MCF 10A (cell line): Measurements from ENCODE around the gene SHKBP1. TPM values are rescaled to one million over a fixed set of nuclear protein-coding genes. Genes with fewer than 3 reads are reported as not detected.
A peak's percentile ranks its signal among the peaks of the same experiment; 100 is the strongest.

Experiments used
- BruUV-seq: library from RNA; stranded (reverse); fragments of 400-500 nt; replicated peaks from 2 replicates; lab custom pipeline; 2021; lab: Mats Ljungman, UMichigan
- CTCF ChIA-PET: fragments of 300-600 bp; sonication (Branson Sonifier 250); formaldehyde crosslinking; extraction: SDS; loops from one replicate; lab custom pipeline; 2021; ENCODE audit warnings: antibody characterized with exemption, inconsistent platforms; lab: Yijun Ruan, JAX
- POLR2A ChIA-PET: fragments of 300-600, 350-650 bp; sonication (Branson Sonifier 250); formaldehyde crosslinking; extraction: SDS; loops from one replicate; lab custom pipeline; 2020; ENCODE audit warnings: antibody characterized with exemption, inconsistent platforms; lab: Yijun Ruan, JAX
- DNase-seq: peaks from one replicate; pipeline ENCODE4 v3.0.0-alpha.2; 2018; ENCODE audit not compliant: unreplicated experiment
- H3K27ac Mint-ChIP-seq: one replicate; pipeline ENCODE4 v1.8.0; 2022; ENCODE audit warnings: mild to moderate bottlenecking, low read depth, mixed read lengths; ENCODE audit not compliant: unreplicated experiment
- H3K27me3 Mint-ChIP-seq: one replicate; pipeline ENCODE4 v1.8.0; 2022; ENCODE audit warnings: mixed read lengths; ENCODE audit not compliant: insufficient read depth, unreplicated experiment
- H3K36me3 Mint-ChIP-seq: one replicate; pipeline ENCODE4 v1.8.0; 2022; ENCODE audit warnings: mild to moderate bottlenecking, moderate library complexity, mixed read lengths; ENCODE audit not compliant: insufficient read depth, unreplicated experiment
- H3K4me1 Mint-ChIP-seq: one replicate; pipeline ENCODE4 v1.8.0; 2022; ENCODE audit warnings: mixed read lengths; ENCODE audit not compliant: insufficient read depth, unreplicated experiment
- H3K4me3 Mint-ChIP-seq: one replicate; pipeline ENCODE4 v1.8.0; 2022; ENCODE audit warnings: mild to moderate bottlenecking, moderate library complexity, mixed read lengths; ENCODE audit not compliant: unreplicated experiment
- H3K9me3 Mint-ChIP-seq: one replicate; pipeline ENCODE4 v1.8.0; 2022; ENCODE audit warnings: mixed read lengths; ENCODE audit not compliant: unreplicated experiment
- intact Hi-C: fragments of 100-400 bp; cut with micrococcal nuclease; formaldehyde crosslinking; loops from 2 replicates; pipeline ENCODE4 v1.14.1; 2022
- total RNA-seq: library from RNA; stranded (reverse); gene quantifications from 2 replicates; pipeline ENCODE4 v1.2.3, GENCODE V29; 2022
- TF ChIP-seq, protein P1 (sequence below): fragments of 200-600 bp; IDR thresholded peaks from one replicate; pipeline ENCODE4 v1.8.0; 2022; ENCODE audit warnings: antibody characterized with exemption, mild to moderate bottlenecking; ENCODE audit not compliant: unreplicated experiment

The SHKBP1 gene
- total RNA-seq, 1 experiment from 2014 or later = 41.5 TPM

DNA sequence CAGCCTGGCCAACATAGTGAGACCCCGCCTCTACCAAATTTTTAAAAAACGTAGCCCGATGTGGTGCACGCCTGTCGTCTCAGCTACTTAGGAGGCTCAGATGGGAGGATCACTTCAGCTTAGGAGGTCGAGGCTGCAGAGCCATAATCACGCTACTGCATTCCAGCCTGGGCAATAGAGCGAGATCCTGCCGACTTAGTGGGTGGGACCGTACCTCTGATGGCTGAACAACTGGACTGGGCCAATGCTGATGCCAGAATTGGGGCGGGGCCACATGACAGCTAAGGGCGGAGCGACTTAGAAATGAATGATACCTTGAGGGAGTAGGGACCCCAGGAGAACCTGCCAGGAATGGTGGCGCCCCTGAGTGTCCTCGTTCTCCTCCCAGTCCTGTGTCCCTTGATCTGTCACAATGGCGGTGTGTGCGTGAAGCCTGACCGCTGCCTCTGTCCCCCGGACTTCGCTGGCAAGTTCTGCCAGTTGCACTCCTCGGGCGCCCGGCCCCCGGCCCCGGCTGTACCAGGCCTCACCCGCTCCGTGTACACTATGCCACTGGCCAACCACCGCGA lies 28.1 kb downstream of the SHKBP1 start:
- DNase-seq = peak; percentile 55
- intact Hi-C loops = loop anchor here (1.0 kb wide), 1 partner anchor 30 kb away; no protein-coding TSS in a partner anchor

DNA sequence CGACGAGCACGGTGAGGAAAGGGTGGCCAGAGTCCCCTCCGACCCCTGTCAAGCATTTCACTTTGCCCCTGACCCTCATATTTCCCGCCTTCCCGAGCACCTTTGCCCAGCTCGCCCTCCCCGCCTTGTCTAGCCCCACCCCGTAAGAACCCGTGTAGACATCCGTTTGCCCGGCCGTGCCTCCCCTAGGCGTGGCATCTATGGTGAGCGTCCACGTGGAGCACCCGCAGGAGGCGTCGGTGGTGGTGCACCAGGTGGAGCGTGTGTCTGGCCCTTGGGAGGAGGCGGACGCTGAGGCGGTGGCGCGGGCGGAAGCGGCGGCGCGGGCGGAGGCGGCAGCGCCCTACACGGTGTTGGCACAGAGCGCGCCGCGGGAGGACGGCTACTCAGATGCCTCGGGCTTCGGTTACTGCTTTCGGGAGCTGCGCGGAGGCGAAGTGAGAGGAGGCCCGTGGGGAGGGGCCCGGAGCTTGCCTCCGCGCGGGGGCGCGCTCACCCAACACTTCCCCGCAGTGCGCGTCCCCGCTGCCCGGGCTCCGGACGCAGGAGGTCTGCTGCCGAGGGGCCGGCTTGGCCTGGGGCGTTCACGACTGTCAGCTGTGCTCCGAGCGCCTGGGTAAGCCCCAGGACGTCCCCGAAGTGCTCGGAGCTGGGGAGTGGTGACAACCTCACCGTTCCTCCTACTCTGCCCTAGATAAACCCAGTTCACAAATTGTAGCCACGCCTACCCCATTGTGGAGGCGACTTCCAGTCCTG lies 28.7 kb downstream of the SHKBP1 start:
- peak overlapping the region; percentile 89 for H3K27ac Mint-ChIP-seq
- peaks cover 11% of the 10 kb centered on the region for H3K36me3 Mint-ChIP-seq
- H3K4me1 Mint-ChIP-seq = peaks cover 54% of the 10 kb centered on the region
- no peaks in the 10 kb centered on the region for H3K27me3 Mint-ChIP-seq
- TF ChIP-seq, protein P1, sequence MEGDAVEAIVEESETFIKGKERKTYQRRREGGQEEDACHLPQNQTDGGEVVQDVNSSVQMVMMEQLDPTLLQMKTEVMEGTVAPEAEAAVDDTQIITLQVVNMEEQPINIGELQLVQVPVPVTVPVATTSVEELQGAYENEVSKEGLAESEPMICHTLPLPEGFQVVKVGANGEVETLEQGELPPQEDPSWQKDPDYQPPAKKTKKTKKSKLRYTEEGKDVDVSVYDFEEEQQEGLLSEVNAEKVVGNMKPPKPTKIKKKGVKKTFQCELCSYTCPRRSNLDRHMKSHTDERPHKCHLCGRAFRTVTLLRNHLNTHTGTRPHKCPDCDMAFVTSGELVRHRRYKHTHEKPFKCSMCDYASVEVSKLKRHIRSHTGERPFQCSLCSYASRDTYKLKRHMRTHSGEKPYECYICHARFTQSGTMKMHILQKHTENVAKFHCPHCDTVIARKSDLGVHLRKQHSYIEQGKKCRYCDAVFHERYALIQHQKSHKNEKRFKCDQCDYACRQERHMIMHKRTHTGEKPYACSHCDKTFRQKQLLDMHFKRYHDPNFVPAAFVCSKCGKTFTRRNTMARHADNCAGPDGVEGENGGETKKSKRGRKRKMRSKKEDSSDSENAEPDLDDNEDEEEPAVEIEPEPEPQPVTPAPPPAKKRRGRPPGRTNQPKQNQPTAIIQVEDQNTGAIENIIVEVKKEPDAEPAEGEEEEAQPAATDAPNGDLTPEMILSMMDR = peak; percentile 21
- DNase-seq = peak; percentile 94
- intact Hi-C loops = loop anchor here (1.0 kb wide), 1 partner anchor 29 kb away; no protein-coding TSS in a partner anchor
- no peaks in the 10 kb centered on the region for H3K9me3 Mint-ChIP-seq
- H3K4me3 Mint-ChIP-seq = peak overlapping the region; percentile 79
- BruUV-seq = no TSS peak
- ChIA-PET CTCF (interaction anchor here (0.5 to 4.0 kb wide), 11 partner anchors 29 to 1822 kb away, joined by 3 to 40 read pairs (median 4); partner anchors contain the start of gene SPTBN4), POLR2A (interaction anchor here (0.5 to 6.5 kb wide), 25 partner anchors 10 to 658 kb away, joined by 3 to 94 read pairs (median 5); partner anchors contain the start of genes ACTMAP, BLVRB, COQ8B and EGLN2)

More for the DNA sequence above, 28.1 kb downstream of the SHKBP1 start:
- peaks cover 11% of the 10 kb centered on the region for H3K36me3 Mint-ChIP-seq
- TF ChIP-seq, protein P1 = no peak
- peak overlapping the region; percentile 79 for H3K4me3 Mint-ChIP-seq
- H3K4me1 Mint-ChIP-seq = peaks cover 51% of the 10 kb centered on the region
- no peaks in the 10 kb centered on the region for H3K9me3 Mint-ChIP-seq
- CTCF ChIA-PET = interaction anchor here (0.6 to 4.0 kb wide), 6 partner anchors 30 to 166 kb away, joined by 3 to 40 read pairs (median 7); no protein-coding TSS in a partner anchor
- POLR2A ChIA-PET = interaction anchor here (0.7 to 6.5 kb wide), 27 partner anchors 11 to 658 kb away, joined by 3 to 94 read pairs (median 5); partner anchors contain the start of genes ACTMAP, BLVRB, COQ8B and EGLN2
- peak overlapping the region; percentile 89 for H3K27ac Mint-ChIP-seq
- H3K27me3 Mint-ChIP-seq = no peaks in the 10 kb centered on the region
- BruUV-seq = no TSS peak

DNA sequence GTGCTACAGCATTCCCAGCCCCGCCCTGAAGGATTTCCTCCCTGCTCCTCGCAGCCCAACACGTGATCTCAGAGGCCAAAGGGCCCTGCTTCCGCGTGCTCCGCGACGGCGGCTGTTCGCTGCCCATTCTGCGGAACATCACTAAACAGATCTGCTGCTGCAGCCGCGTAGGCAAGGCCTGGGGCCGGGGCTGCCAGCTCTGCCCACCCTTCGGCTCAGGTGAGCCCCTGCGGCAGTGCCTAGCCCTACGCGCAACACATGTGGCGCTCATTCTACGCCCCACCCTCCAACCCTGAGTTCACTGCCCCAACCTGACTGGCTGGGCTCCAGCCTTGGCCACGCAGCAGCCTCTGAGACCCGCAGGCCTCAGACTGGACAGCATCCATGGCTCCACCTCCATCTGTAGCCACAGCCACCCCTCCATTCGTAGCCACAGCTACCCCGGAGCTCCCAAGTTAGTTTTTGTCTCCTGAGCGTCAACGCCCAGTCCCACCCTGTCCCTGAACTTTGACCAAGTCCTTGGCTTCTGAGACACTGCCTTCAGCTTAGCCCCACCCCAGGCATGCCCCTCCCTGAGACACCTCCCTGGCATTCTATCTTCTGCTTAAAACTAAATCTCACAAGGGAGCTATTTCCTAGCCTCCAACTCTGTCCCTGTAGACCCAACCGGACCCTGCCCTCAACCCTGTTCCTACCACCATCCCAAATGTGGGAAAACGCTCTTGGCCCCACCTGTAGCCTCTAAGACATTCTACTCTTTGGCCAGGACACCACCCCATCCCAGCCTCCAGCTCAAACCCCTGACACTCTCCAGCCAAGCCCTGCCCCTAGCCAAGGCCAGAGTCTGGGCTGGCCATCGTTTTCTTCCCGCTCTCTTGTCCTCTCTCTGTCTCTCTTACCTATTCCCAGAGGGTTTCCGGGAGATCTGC lies 30.9 kb downstream of the SHKBP1 start:
- ChIA-PET POLR2A (interaction anchor here (0.6 to 6.5 kb wide), 6 partner anchors 9 to 274 kb away, joined by 3 to 94 read pairs (median 4); partner anchors contain the start of genes BLVRB, COQ8B, ITPKC and SPTBN4), CTCF (interaction anchor here (0.5 to 2.4 kb wide), 4 partner anchors 9 to 143 kb away, joined by 3 to 6 read pairs (median 4); no protein-coding TSS in a partner anchor)
- Mint-ChIP-seq H3K9me3 (no peaks in the 10 kb centered on the region), H3K4me3 (peak overlapping the region; percentile 79), H3K36me3 (peaks cover 11% of the 10 kb centered on the region), H3K27me3 (no peaks in the 10 kb centered on the region), H3K4me1 (peaks cover 53% of the 10 kb centered on the region), H3K27ac (peak overlapping the region; percentile 9)
- DNase-seq = peak; percentile 69
- TF ChIP-seq, protein P1 = no peak
- no TSS peak for BruUV-seq
- intact Hi-C loops = no loop called here
